A549 (cell line): ENCODE results near the gene NRAP. TPM values are rescaled to one million over a fixed set of nuclear protein-coding genes. Genes with fewer than 3 reads are reported as not detected.

Experiments used
- ATAC-seq, 2 experiments: fragments of 200-7000 bp in 1 of 2; fragments of >200 bp in 1 of 2; cut with Nextera tagmentation in 1 of 2; cut with Tn5 transposase in 1 of 2; 3 replicates each; pipeline versions ENCODE4 v1.8.0 to v1.9.1; 2018 to 2020; ENCODE audit warnings: mild to moderate bottlenecking in 1 of 2, moderate library complexity in 1 of 2
- CTCF ChIA-PET: fragments of 300-600 bp; sonication (Branson Sonifier 250); formaldehyde crosslinking; extraction: SDS; loops from one replicate; lab custom pipeline; 2021; ENCODE audit warnings: antibody characterized with exemption, inconsistent platforms; lab: Yijun Ruan, JAX
- POLR2A ChIA-PET: fragments of 350-600 bp; formaldehyde crosslinking; extraction: SDS; loops from one replicate; lab custom pipeline; 2021; ENCODE audit warnings: antibody characterized with exemption, inconsistent platforms; lab: Yijun Ruan, JAX
- DNase-seq, 2 experiments: peaks; one replicate each; pipeline versions ENCODE4 v3.0.0 to v3.0.0-alpha.2; 2011 to 2016; ENCODE audit warnings: low read depth in 1 of 2, low spot score in 1 of 2
- FAIRE-seq: peaks from 2 replicates; lab custom pipeline; 2011; peaks lifted over from hg19 to GRCh38; lab: Jason Lieb, UNC
- H3K27ac ChIP-seq, 2 experiments: fragments of >200 bp; sonication (Bioruptor Twin); formaldehyde crosslinking; 3 replicates each; pipeline ENCODE4 v1.5.1; 2016 to 2017
- H3K4me1 ChIP-seq: fragments of >200 bp; sonication (Bioruptor Twin); formaldehyde crosslinking; 3 replicates; pipeline ENCODE4 v1.6.1; 2016
- H3K4me2 ChIP-seq: fragments of >200 bp; sonication (Bioruptor Twin); formaldehyde crosslinking; 3 replicates; pipeline ENCODE4 v1.6.1; 2016
- H3K4me3 ChIP-seq: fragments of >200 bp; sonication (Bioruptor Twin); formaldehyde crosslinking; 3 replicates; pipeline ENCODE4 v1.5.1; 2016
- H3K9me3 ChIP-seq: fragments of >200 bp; sonication (Bioruptor Twin); formaldehyde crosslinking; 3 replicates; pipeline ENCODE4 v1.6.1; 2016
- ATOH8 ChIP-seq: fragments of 250-450 bp; sonication (Bioruptor Pico); IDR thresholded peaks from 2 replicates; pipeline ENCODE4 v1.5.0; 2020; ENCODE audit warnings: low read depth, mild to moderate bottlenecking, moderate library complexity
- BHLHE40 ChIP-seq: IDR thresholded peaks from 2 replicates; pipeline ENCODE4 v1.6.1; 2012; ENCODE audit warnings: low read depth, low read length, inconsistent platforms
- EP300 ChIP-seq, 2 experiments: fragments of >200 bp; sonication (Bioruptor Twin); formaldehyde crosslinking; IDR thresholded peaks; 2 replicates in 1 of 2; 3 replicates in 1 of 2; pipeline ENCODE4 v1.6.1; 2016 to 2017
- FOSB ChIP-seq: fragments of 250-450 bp; sonication (Bioruptor Pico); IDR thresholded peaks from 2 replicates; pipeline ENCODE4 v1.5.0; 2020; ENCODE audit warnings: mild to moderate bottlenecking, moderate library complexity
- FOSL2 ChIP-seq, 2 experiments: fragments of 450-650 bp in 1 of 2; fragments of >200 bp in 1 of 2; sonication (Bioruptor Twin) in 1 of 2; formaldehyde crosslinking; IDR thresholded peaks; 2 replicates each; pipeline versions ENCODE4 v1.5.0 to v1.6.1; 2016 to 2020; ENCODE audit warnings: mild to moderate bottlenecking in 1 of 2, moderate library complexity in 1 of 2
- FOXS1 ChIP-seq: fragments of 250-450 bp; sonication (Bioruptor Pico); IDR thresholded peaks from 2 replicates; pipeline ENCODE4 v1.5.0; 2020; ENCODE audit warnings: mild to moderate bottlenecking, moderate library complexity
- HEYL ChIP-seq: fragments of 250-450 bp; sonication (Bioruptor Pico); IDR thresholded peaks from 2 replicates; pipeline ENCODE4 v1.8.0; 2021; ENCODE audit warnings: mild to moderate bottlenecking, moderate library complexity
- HOXB5 ChIP-seq: fragments of 250-450 bp; sonication (Bioruptor Pico); IDR thresholded peaks from 2 replicates; pipeline ENCODE4 v1.5.0; 2020; ENCODE audit warnings: mild to moderate bottlenecking, moderate library complexity
- JUN ChIP-seq, 2 experiments: fragments of >200 bp; sonication (Bioruptor Twin); formaldehyde crosslinking; IDR thresholded peaks; 2 replicates in 1 of 2; 3 replicates in 1 of 2; pipeline ENCODE4 v1.6.1; 2016 to 2017
- JUNB ChIP-seq: fragments of >200 bp; sonication (Bioruptor Twin); formaldehyde crosslinking; IDR thresholded peaks from 2 replicates; pipeline ENCODE4 v1.6.1; 2016
- KDM5A ChIP-seq: fragments of 200-600 bp; sonication (generic); IDR thresholded peaks from 2 replicates; pipeline ENCODE4 v1.6.1; 2016; ENCODE audit warnings: antibody characterized with exemption, mild to moderate bottlenecking
- MAFK ChIP-seq: fragments of 450-650 bp; IDR thresholded peaks from 2 replicates; pipeline ENCODE4 v1.6.1; 2014; ENCODE audit not compliant: partially characterized antibody
- MAX ChIP-seq: IDR thresholded peaks from 2 replicates; pipeline ENCODE4 v1.6.1; 2012
- MAZ ChIP-seq: fragments of 150-350 bp; IDR thresholded peaks from 2 replicates; pipeline ENCODE4 v1.6.1; 2014; ENCODE audit warnings: antibody characterized with exemption, low read depth, low read length, borderline replicate concordance
- MYC ChIP-seq: IDR thresholded peaks from 2 replicates; pipeline ENCODE4 v1.6.1; 2012; ENCODE audit warnings: mild to moderate bottlenecking, inconsistent platforms, low read length, improper control_type of control experiment, borderline replicate concordance
- NR3C1 ChIP-seq: fragments of >200 bp; sonication (Bioruptor Twin); formaldehyde crosslinking; IDR thresholded peaks from 3 replicates; pipeline ENCODE4 v1.6.1; 2017
- POLR2A ChIP-seq: IDR thresholded peaks from 2 replicates; pipeline ENCODE4 v1.6.1; 2012; ENCODE audit warnings: mild to moderate bottlenecking, low read length
- POLR2AphosphoS2 ChIP-seq: conservative IDR thresholded peaks from 2 replicates; pipeline ENCODE4 v1.6.1; 2012; ENCODE audit warnings: low read length, improper control_type of control experiment, inconsistent platforms
- RAD21 ChIP-seq, 2 experiments: fragments of >200 bp in 1 of 2; sonication (Bioruptor Twin) in 1 of 2; formaldehyde crosslinking in 1 of 2; IDR thresholded peaks in 1 of 2; conservative IDR thresholded peaks in 1 of 2; 2 replicates in 1 of 2; 3 replicates in 1 of 2; pipeline ENCODE4 v1.6.1; 2012 to 2018; ENCODE audit warnings: inconsistent platforms in 1 of 2
- RFX5 ChIP-seq: fragments of 450-650 bp; IDR thresholded peaks from 2 replicates; pipeline ENCODE4 v1.7.1; 2014; ENCODE audit warnings: antibody characterized with exemption, mild to moderate bottlenecking, moderate library complexity
- RNF2 ChIP-seq: fragments of 200-600 bp; sonication (generic); IDR thresholded peaks from 2 replicates; pipeline ENCODE4 v1.6.1; 2016; ENCODE audit warnings: low read depth, mild to moderate bottlenecking, antibody characterized with exemption, moderate library complexity, borderline replicate concordance
- SMC3 ChIP-seq: fragments of >200 bp; sonication (Bioruptor Twin); formaldehyde crosslinking; IDR thresholded peaks from 3 replicates; pipeline ENCODE4 v1.6.1; 2018; ENCODE audit warnings: inconsistent platforms
- USF2 ChIP-seq: fragments of 450-650 bp; IDR thresholded peaks from 2 replicates; pipeline ENCODE4 v1.6.1; 2014; ENCODE audit warnings: antibody characterized with exemption
- WGBS: methylation state at CpG from one replicate; pipeline ENCODE4 v1.1.6; 2017; ENCODE audit errors: missing lambda C conversion rate; 5-methylcytosine and 5-hydroxymethylcytosine counted together
- polyA plus RNA-seq, 4 experiments: library from polyadenylated mRNA; depleted of rRNA in 3 of 4; stranded (reverse); fragments of >200 nt; fragmentation: RNase III in 1 of 4; extraction: RNeasy Plus Mini Kit Qiagen cat#74134 plus additional on column Dnase treatment in 1 of 4; gene quantifications; 2 replicates in 3 of 4; 3 replicates in 1 of 4; pipeline ENCODE4 v1.2.3, GENCODE V29; 2011 to 2017

Gene NRAP
- polyA plus RNA-seq, 2 of the 4 experiments (the other 2 are of a cell fraction), result not detected

- no peak for TF ChIP-seq MYC
- TF ChIP-seq NR3C1, result no peak
- no peak for TF ChIP-seq MAZ
- no peak for TF ChIP-seq RNF2
- peak; percentile 71 for TF ChIP-seq SMC3
- no peak for TF ChIP-seq JUNB
- no peak for TF ChIP-seq EP300 (IDR thresholded peaks at IDR 0.05)
- TF ChIP-seq RAD21 (conservative IDR thresholded peaks at IDR 0.05 in 1 of 2, IDR thresholded peaks at IDR 0.05 in 1 of 2), result peak; percentile 80 to 82
- no peak for TF ChIP-seq ATOH8
Observed at GRCh38 chr10:113704637-113705343, 40.9 kb upstream of the NRAP start (continued).

GRCh38 chr10:113697595-113697994, 33.8 kb upstream of the NRAP start:
- 61% methylated on average over 2 of the region's 3 CpGs for WGBS

GRCh38 chr10:113695691-113696090, 31.9 kb upstream of the NRAP start:
- FAIRE-seq (no peak), ATAC-seq (no peak), DNase-seq (no peak)
- WGBS, result 97% methylated on average over 1 of the region's 1 CpG
- H3K4me2 ChIP-seq, result no peak overlapping the region
- H3K9me3 ChIP-seq, result peaks cover 23% of the 10 kb centered on the region
- TF ChIP-seq HEYL (no peak), NR3C1 (no peak), KDM5A (no peak), MAFK (no peak), HOXB5 (CRISPR knock-in tag) (no peak), POLR2AphosphoS2 (no peak), MAX (no peak), FOSL2 (IDR thresholded peaks at IDR 0.05) (no peak), FOSL2 (CRISPR knock-in tag; IDR thresholded peaks at IDR 0.05) (no peak), USF2 (no peak), JUN (IDR thresholded peaks at IDR 0.05) (no peak), SMC3 (no peak), FOXS1 (CRISPR knock-in tag) (no peak)
- ChIA-PET POLR2A (no interaction called here), CTCF (no interaction called here)
- no peak overlapping the region for H3K27ac ChIP-seq
- H3K4me1 ChIP-seq, result no peaks in the 10 kb centered on the region
- H3K4me3 ChIP-seq, result no peak overlapping the region

More at GRCh38 chr10:113697595-113697994, 33.8 kb upstream of the NRAP start:
- Histone ChIP-seq H3K27ac (no peak overlapping the region), H3K4me2 (no peak overlapping the region), H3K4me1 (no peaks in the 10 kb centered on the region), H3K4me3 (no peak overlapping the region), H3K9me3 (peaks cover 15% of the 10 kb centered on the region)
- no peak for DNase-seq
- ChIA-PET POLR2A (no interaction called here), CTCF (interaction anchor here (0.9 to 1.4 kb wide), 4 partner anchors 12 to 401 kb away, joined by 3 to 6 read pairs (median 3); no protein-coding TSS in a partner anchor)
- FAIRE-seq, result no peak
- TF ChIP-seq POLR2AphosphoS2 (no peak), MAZ (no peak), FOSB (CRISPR knock-in tag) (no peak), BHLHE40 (no peak), POLR2A (no peak), RFX5 (no peak)
- no peak for ATAC-seq
